H1 (cell line): Measurements from ENCODE around the gene SERHL2. TPM values are rescaled to one million over a fixed set of nuclear protein-coding genes. Genes with fewer than 3 reads are reported as not detected.
"Not testable (repeated sequence)": the region's sequence is repeated elsewhere in the genome, so short reads cannot be mapped to it uniquely, and the experiment has no call there.

Experiments used
- CTCF ChIA-PET: fragments of 300-600 bp; sonication (Branson Sonifier 250); formaldehyde crosslinking; loops from one replicate; lab custom pipeline; 2021; ENCODE audit not compliant: partially characterized antibody; lab: Charles Lee
- POLR2A ChIA-PET: fragments of 300-600 bp; sonication (Branson Sonifier 250); formaldehyde crosslinking; loops from one replicate; lab custom pipeline; 2021; ENCODE audit warnings: inconsistent platforms; ENCODE audit not compliant: partially characterized antibody; lab: Charles Lee
- DNase-seq, 2 experiments: peaks; one replicate each; pipeline versions ENCODE4 v3.0.0 to v3.0.0-alpha.2; 2010 to 2022; ENCODE audit warnings: low spot score in 2 of 2, low read depth in 1 of 2, mixed read lengths in 1 of 2
- FAIRE-seq: peaks from 2 replicates; lab custom pipeline; 2011; peaks lifted over from hg19 to GRCh38; lab: Jason Lieb, UNC
- H2AFZ ChIP-seq: 2 replicates; pipeline ENCODE4 v1.8.1; 2012; ENCODE audit warnings: low read length, inconsistent platforms
- H2AK5ac ChIP-seq: 2 replicates; pipeline ENCODE4 v1.6.1; 2013; ENCODE audit warnings: low read depth, low read length
- H2BK120ac ChIP-seq: replicated peaks from 2 replicates; pipeline ENCODE3; 2013; ENCODE audit warnings: low read depth, low read length, inconsistent platforms
- H2BK12ac ChIP-seq: 2 replicates; pipeline ENCODE4 v1.6.1; 2013; ENCODE audit warnings: low read depth, low read length
- H2BK15ac ChIP-seq: 2 replicates; pipeline ENCODE4 v1.6.1; 2013; ENCODE audit warnings: low read length
- H2BK20ac ChIP-seq: 2 replicates; pipeline ENCODE4 v1.6.1; 2013; ENCODE audit warnings: low read length
- H2BK5ac ChIP-seq: 2 replicates; pipeline ENCODE4 v1.6.1; 2013; ENCODE audit warnings: low read depth, low read length
- H3K14ac ChIP-seq: 2 replicates; pipeline ENCODE4 v1.6.1; 2013; ENCODE audit warnings: inconsistent platforms; ENCODE audit not compliant: insufficient read length
- H3K18ac ChIP-seq: 2 replicates; pipeline ENCODE4 v1.6.1; 2013; ENCODE audit warnings: low read length; ENCODE audit errors: extremely low read depth
- H3K23ac ChIP-seq: 2 replicates; pipeline ENCODE4 v1.6.1; 2013; ENCODE audit warnings: inconsistent platforms; ENCODE audit not compliant: insufficient read length
- H3K23me2 ChIP-seq: 2 replicates; pipeline ENCODE4 v1.6.1; 2013; ENCODE audit warnings: low read depth, low read length
- H3K27ac ChIP-seq: 2 replicates; pipeline ENCODE4 v1.6.1; 2011; ENCODE audit warnings: low read depth, low read length, inconsistent platforms
- H3K27me3 ChIP-seq, 4 experiments: replicated peaks in 1 of 4; 1 replicate in 1 of 4; 2 replicates in 3 of 4; pipeline versions ENCODE4 v1.6.1 to v1.8.1; 2011 to 2013; ENCODE audit warnings: low read length in 3 of 4, mild to moderate bottlenecking in 3 of 4, inconsistent platforms in 2 of 4, mixed read lengths in 2 of 4, moderate library complexity in 1 of 4; ENCODE audit not compliant: control insufficient read depth in 3 of 4, insufficient read depth in 3 of 4; ENCODE audit errors: extremely low read depth in 1 of 4
- H3K36me3 ChIP-seq, 4 experiments: 2 replicates each; pipeline versions ENCODE4 v1.6.1 to v1.8.1; 2011 to 2013; ENCODE audit warnings: mild to moderate bottlenecking in 4 of 4, low read length in 3 of 4, moderate library complexity in 2 of 4, control low read depth in 1 of 4, inconsistent platforms in 1 of 4; ENCODE audit not compliant: insufficient read depth in 4 of 4, control insufficient read depth in 2 of 4
- H3K4ac ChIP-seq: replicated peaks from 2 replicates; pipeline ENCODE3; 2013; ENCODE audit warnings: low read length, low read depth, mixed read lengths, inconsistent platforms; ENCODE audit not compliant: insufficient read length
- H3K4me1 ChIP-seq, 4 experiments: replicated peaks in 1 of 4; 1 replicate in 1 of 4; 2 replicates in 3 of 4; pipeline versions ENCODE4 v1.6.1 to v1.8.1; 2011 to 2013; ENCODE audit warnings: low read length in 3 of 4, inconsistent platforms in 2 of 4, mixed read lengths in 1 of 4; ENCODE audit not compliant: insufficient read depth in 4 of 4, control insufficient read depth in 3 of 4
- H3K4me2 ChIP-seq, 2 experiments: 2 replicates each; pipeline versions ENCODE4 v1.6.1 to v1.8.1; 2011 to 2013; ENCODE audit warnings: low read depth in 2 of 2, low read length in 2 of 2, control low read depth in 1 of 2, inconsistent platforms in 1 of 2, mild to moderate bottlenecking in 1 of 2; ENCODE audit not compliant: insufficient read depth in 1 of 2
- H3K4me3 ChIP-seq, 4 experiments: fragments of 200-600, 300-600 bp in 1 of 4; sonication (generic), shearing (Covaris generic), sonication (Bioruptor Twin) in 1 of 4; 2 replicates each; pipeline versions ENCODE4 v1.5.1 to v1.8.1; 2011 to 2016; ENCODE audit warnings: low read length in 4 of 4, low read depth in 3 of 4, control low read depth in 2 of 4, inconsistent platforms in 2 of 4, mild to moderate bottlenecking in 2 of 4, mixed read lengths in 1 of 4, moderate library complexity in 1 of 4; ENCODE audit not compliant: insufficient read depth in 2 of 4; ENCODE audit errors: extremely low read depth in 1 of 4
- H3K56ac ChIP-seq: replicated peaks from 2 replicates; pipeline ENCODE3; 2013; ENCODE audit warnings: low read depth, mild to moderate bottlenecking, mixed read lengths, low read length, inconsistent platforms; ENCODE audit not compliant: insufficient read length
- H3K79me1 ChIP-seq: 2 replicates; pipeline ENCODE4 v1.6.1; 2013; ENCODE audit warnings: low read depth, low read length, control low read depth
- H3K79me2 ChIP-seq, 2 experiments: 2 replicates each; pipeline versions ENCODE4 v1.6.1 to v1.8.1; 2012 to 2013; ENCODE audit warnings: low read length in 2 of 2, mild to moderate bottlenecking in 2 of 2, inconsistent platforms in 1 of 2; ENCODE audit not compliant: insufficient read depth in 2 of 2, control insufficient read depth in 1 of 2
- H3K9ac ChIP-seq, 4 experiments: replicated peaks in 1 of 4; 1 replicate in 1 of 4; 2 replicates in 3 of 4; pipeline versions ENCODE4 v1.6.1 to v1.8.1; 2011 to 2013; ENCODE audit warnings: low read depth in 3 of 4, low read length in 3 of 4, control low read depth in 2 of 4, mild to moderate bottlenecking in 2 of 4, moderate library complexity in 2 of 4, inconsistent platforms in 1 of 4; ENCODE audit errors: extremely low read depth in 1 of 4
- H3K9me3 ChIP-seq, 2 experiments: 2 replicates each; pipeline versions ENCODE4 v1.6.1 to v1.8.1; 2012 to 2013; ENCODE audit warnings: mild to moderate bottlenecking in 2 of 2, moderate library complexity in 2 of 2, control low read depth in 1 of 2, inconsistent platforms in 1 of 2, low read depth in 1 of 2, low read length in 1 of 2, mixed read lengths in 1 of 2; ENCODE audit not compliant: insufficient read depth in 2 of 2
- H4K20me1 ChIP-seq, 2 experiments: replicated peaks in 1 of 2; 2 replicates each; pipeline versions ENCODE3 to v1.8.1; 2011 to 2013; ENCODE audit warnings: inconsistent platforms in 2 of 2, low read length in 2 of 2, mild to moderate bottlenecking in 1 of 2; ENCODE audit not compliant: insufficient read depth in 2 of 2, control insufficient read depth in 1 of 2
- H4K5ac ChIP-seq: 2 replicates; pipeline ENCODE4 v1.6.1; 2013; ENCODE audit warnings: low read length, low read depth, mixed read lengths, inconsistent platforms; ENCODE audit not compliant: insufficient read length
- H4K8ac ChIP-seq: 2 replicates; pipeline ENCODE4 v1.8.0; 2013; ENCODE audit warnings: mild to moderate bottlenecking, moderate library complexity, low read length, inconsistent platforms; ENCODE audit not compliant: insufficient read depth; ENCODE audit errors: extremely low read depth
- H4K91ac ChIP-seq: replicated peaks from 2 replicates; pipeline ENCODE3; 2013; ENCODE audit warnings: low read length, mixed read lengths, inconsistent platforms; ENCODE audit not compliant: insufficient read length
- WGBS, 2 experiments: shearing (Covaris generic) in 1 of 2; methylation state at CpG; one replicate each; pipeline versions ENCODE4 v1.1.6 to v1.1.7; 2013 to 2015; ENCODE audit warnings: low lambda C conversion rate in 2 of 2, mixed read lengths in 2 of 2, inconsistent platforms in 1 of 2, low coverage in 1 of 2, missing lambda C conversion rate in 1 of 2; ENCODE audit not compliant: insufficient replicate concordance in 2 of 2, insufficient coverage in 1 of 2, insufficient read length in 1 of 2; ENCODE audit errors: extremely low coverage in 1 of 2, missing lambda C conversion rate in 1 of 2; 5-methylcytosine and 5-hydroxymethylcytosine counted together
- polyA plus RNA-seq, 7 experiments: library from polyadenylated mRNA; depleted of rRNA in 3 of 7; stranded (reverse) in 5 of 7; unstranded in 2 of 7; fragments of >200 nt in 5 of 7; fragments of 200-250 nt in 2 of 7; gene quantifications; 1 replicate in 5 of 7; 2 replicates in 1 of 7; 4 replicates in 1 of 7; pipeline versions ENCODE4 v1.2.1 to v1.2.3, GENCODE V29; 2011 to 2013; ENCODE audit warnings: missing spikeins in 2 of 7, mixed read lengths in 2 of 7
- total RNA-seq: library from RNA; stranded (reverse); fragmentation: NEBNext Ultra II Directional; extraction: Animal tissue kit (Norgen Biotek cat#: 25700); gene quantifications from 2 replicates; pipeline ENCODE4 v1.2.1, GENCODE V29; 2021

The SERHL2 gene
- total and polyA plus RNA-seq, 2 of the 8 experiments (the other 6 are each of a cell fraction or from before 2014, with no cell fraction given), result 0.91 TPM; not detected in 1

GRCh38 chr22:42580040-42580439 lies 26.3 kb downstream of the SERHL2 start:
- not testable (repeated sequence) for H2BK5ac ChIP-seq, H2BK120ac ChIP-seq, H4K20me1 ChIP-seq, H2BK15ac ChIP-seq, H2BK20ac ChIP-seq, H3K56ac ChIP-seq, DNase-seq, FAIRE-seq, H2AFZ ChIP-seq, H3K14ac ChIP-seq, H3K23me2 ChIP-seq, H4K8ac ChIP-seq, H3K23ac ChIP-seq, H3K4ac ChIP-seq, H2BK12ac ChIP-seq, H4K5ac ChIP-seq, H3K27me3 ChIP-seq, H3K18ac ChIP-seq, H2AK5ac ChIP-seq, H3K4me2 ChIP-seq, H3K27ac ChIP-seq, H4K91ac ChIP-seq, H3K9ac ChIP-seq, H3K4me3 ChIP-seq, H3K4me1 ChIP-seq, H3K79me1 ChIP-seq, H3K79me2 ChIP-seq, H3K9me3 ChIP-seq
- H3K36me3 ChIP-seq, result peaks cover 14 to 44% (median 36%) of the 10 kb centered on the region in 4 experiments
- POLR2A ChIA-PET, result interaction anchor here (28.3 kb wide), 1 partner anchor 30 kb away, joined by 399 read pairs; the partner anchor contains the start of gene POLDIP3
- 97% methylated on average over 3 of the region's 4 CpGs; no CpG with 5 or more reads in 1 of the 2 experiments for WGBS, 2 experiments
- CTCF ChIA-PET, result interaction anchor here (1.0 kb wide), 1 partner anchor 19 kb away, joined by 6 read pairs; no protein-coding TSS in a partner anchor
